Measurements from ENCODE around the gene ZNF487.

The ZNF487 gene

GRCh38 chr10:43393606-43394360, 43.1 kb upstream of the ZNF487 start:
- TF ChIP-seq, protein P1, sequence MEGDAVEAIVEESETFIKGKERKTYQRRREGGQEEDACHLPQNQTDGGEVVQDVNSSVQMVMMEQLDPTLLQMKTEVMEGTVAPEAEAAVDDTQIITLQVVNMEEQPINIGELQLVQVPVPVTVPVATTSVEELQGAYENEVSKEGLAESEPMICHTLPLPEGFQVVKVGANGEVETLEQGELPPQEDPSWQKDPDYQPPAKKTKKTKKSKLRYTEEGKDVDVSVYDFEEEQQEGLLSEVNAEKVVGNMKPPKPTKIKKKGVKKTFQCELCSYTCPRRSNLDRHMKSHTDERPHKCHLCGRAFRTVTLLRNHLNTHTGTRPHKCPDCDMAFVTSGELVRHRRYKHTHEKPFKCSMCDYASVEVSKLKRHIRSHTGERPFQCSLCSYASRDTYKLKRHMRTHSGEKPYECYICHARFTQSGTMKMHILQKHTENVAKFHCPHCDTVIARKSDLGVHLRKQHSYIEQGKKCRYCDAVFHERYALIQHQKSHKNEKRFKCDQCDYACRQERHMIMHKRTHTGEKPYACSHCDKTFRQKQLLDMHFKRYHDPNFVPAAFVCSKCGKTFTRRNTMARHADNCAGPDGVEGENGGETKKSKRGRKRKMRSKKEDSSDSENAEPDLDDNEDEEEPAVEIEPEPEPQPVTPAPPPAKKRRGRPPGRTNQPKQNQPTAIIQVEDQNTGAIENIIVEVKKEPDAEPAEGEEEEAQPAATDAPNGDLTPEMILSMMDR (conservative IDR thresholded peaks at IDR 0.05; ENCODE audit: low read depth, low read length) = no peak
- DNase-seq (ENCODE audit: low read depth) = no peak
- H3K4me3 ChIP-seq (ENCODE audit: low read length) = no peak overlapping the region

- DNase-seq (ENCODE audit: low read depth) = no peak
- peak overlapping the region; percentile 74 for H3K4me3 ChIP-seq (ENCODE audit: low read length)
- TF ChIP-seq, protein P1 (conservative IDR thresholded peaks at IDR 0.05; ENCODE audit: low read depth, low read length) = no peak
Observed at GRCh38 chr10:43394868-43395267, 42.0 kb upstream of the ZNF487 start.

DNA sequence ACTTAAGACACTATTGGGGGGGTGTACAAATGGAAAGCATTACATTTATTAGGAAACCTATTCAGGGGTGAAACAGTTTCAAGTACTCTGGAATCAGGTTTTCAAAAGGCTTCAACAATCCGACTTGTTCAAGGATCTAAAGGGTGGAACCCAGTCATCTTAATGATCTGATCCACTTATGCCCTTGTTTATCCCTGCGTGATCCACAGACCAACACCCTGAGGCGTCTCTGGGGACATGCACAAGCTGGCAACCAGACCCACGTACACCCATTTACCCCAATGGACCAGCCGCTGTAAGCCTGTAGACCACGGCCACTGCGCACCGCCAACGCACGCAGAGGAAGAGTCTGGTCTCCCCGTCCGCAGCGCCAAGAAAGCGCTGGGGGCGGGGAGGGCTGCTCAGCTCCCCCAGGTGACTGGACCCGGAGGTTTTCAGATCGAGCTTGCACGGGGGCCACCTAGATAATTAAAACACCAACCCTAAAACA, 41.3 kb upstream of the ZNF487 start:
- DNase-seq (ENCODE audit: low read depth) = no peak
- H3K4me3 ChIP-seq (ENCODE audit: low read length) = peak overlapping the region; percentile 74
- TF ChIP-seq, protein P1 (conservative IDR thresholded peaks at IDR 0.05; ENCODE audit: low read depth, low read length) = no peak

DNA sequence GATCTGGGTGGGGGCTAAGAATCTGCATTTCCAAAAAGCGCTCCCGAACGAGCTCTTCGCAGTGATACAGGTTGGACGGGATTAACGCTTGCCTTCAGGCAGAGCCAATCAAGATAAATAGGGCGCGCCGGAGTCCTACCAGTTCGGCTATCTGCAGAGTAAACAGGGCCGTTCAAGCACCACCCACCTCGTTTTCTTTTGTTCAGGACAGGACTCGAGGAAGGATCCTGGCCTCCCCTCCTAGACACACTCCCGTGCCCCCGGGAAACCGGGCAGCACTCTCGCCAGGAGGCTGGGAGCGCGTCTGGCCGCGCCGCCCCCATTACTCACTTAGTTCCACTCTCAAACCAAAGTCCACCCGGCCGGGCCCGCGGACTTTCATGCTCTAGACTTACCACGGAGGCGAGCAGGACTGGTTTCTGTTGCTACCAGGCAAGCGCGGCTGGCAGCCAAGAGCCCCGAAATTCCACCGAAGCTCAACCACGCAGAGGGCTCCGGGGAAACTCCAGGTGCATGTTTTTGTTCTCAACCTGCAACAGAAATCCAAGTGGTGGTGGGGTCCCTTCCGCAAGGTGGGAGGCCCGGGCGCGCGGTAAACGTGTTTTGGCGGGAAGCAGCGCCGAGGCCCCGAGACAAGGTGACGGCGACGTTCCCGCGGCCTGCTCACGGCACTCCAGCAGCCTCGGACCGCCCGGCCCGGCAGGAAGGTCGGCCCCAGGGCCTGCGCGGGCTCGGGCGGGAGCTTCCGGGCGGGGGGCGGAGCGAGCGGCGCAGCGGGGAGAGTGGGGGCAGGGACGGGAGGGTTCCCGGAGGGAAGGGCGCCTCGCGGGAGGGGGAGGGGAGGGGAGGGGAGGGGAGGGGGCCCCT, 40.6 kb upstream of the ZNF487 start:
- TF ChIP-seq, protein P1 (conservative IDR thresholded peaks at IDR 0.05; ENCODE audit: low read depth, low read length) = no peak
- H3K4me3 ChIP-seq (ENCODE audit: low read length) = peak overlapping the region; percentile 74
- DNase-seq (ENCODE audit: low read depth) = no peak

GRCh38 chr10:43396928-43397624, 39.8 kb upstream of the ZNF487 start:
- DNase-seq (ENCODE audit: low read depth) = no peak
- TF ChIP-seq, protein P1 (conservative IDR thresholded peaks at IDR 0.05; ENCODE audit: low read depth, low read length) = no peak
- peak overlapping the region; percentile 59 for H3K4me3 ChIP-seq (ENCODE audit: low read length)

GRCh38 chr10:43398939-43399319, 38.0 kb upstream of the ZNF487 start:
- no peak for DNase-seq (ENCODE audit: low read depth)
- H3K4me3 ChIP-seq (ENCODE audit: low read length) = no peak overlapping the region
- TF ChIP-seq, protein P1 (conservative IDR thresholded peaks at IDR 0.05; ENCODE audit: low read depth, low read length) = no peak

Measured in retinal pigment epithelial cell (primary cell).